Endometrial microvascular endothelial cells (primary cell): ENCODE measurements around the gene BMPR1A. TPM values are rescaled to one million over a fixed set of nuclear protein-coding genes. Genes with fewer than 3 reads are reported as not detected.

ENCODE experiments used
- in situ Hi-C: cut with HindIII; loops from 2 replicates; pipeline ENCODE4 v1.10.0; 2017; ENCODE audit warnings: low sequenced_read_pairs, low pct_unique_long_range_greater_than_20kb; ENCODE audit errors: inconsistent ontology term
- total RNA-seq: library from RNA; depleted of rRNA; stranded (reverse); fragments of >200 nt; gene quantifications from one replicate; pipeline ENCODE4 v1.2.3, GENCODE V29; 2015; ENCODE audit errors: inconsistent ontology term

BMPR1A gene
- total RNA-seq, 1 donor from 2014 or later, result 0.28 TPM

- in situ Hi-C loops, result no loop called here
Measured at GRCh38 chr10:86957471-86958115, 201.2 kb downstream of the BMPR1A start, which contains the start of gene MMRN2. TSS of gene MMRN2 (minus strand) at chr10:86957615. CDS start at chr10:86957541, 74 bp downstream.

DNA sequence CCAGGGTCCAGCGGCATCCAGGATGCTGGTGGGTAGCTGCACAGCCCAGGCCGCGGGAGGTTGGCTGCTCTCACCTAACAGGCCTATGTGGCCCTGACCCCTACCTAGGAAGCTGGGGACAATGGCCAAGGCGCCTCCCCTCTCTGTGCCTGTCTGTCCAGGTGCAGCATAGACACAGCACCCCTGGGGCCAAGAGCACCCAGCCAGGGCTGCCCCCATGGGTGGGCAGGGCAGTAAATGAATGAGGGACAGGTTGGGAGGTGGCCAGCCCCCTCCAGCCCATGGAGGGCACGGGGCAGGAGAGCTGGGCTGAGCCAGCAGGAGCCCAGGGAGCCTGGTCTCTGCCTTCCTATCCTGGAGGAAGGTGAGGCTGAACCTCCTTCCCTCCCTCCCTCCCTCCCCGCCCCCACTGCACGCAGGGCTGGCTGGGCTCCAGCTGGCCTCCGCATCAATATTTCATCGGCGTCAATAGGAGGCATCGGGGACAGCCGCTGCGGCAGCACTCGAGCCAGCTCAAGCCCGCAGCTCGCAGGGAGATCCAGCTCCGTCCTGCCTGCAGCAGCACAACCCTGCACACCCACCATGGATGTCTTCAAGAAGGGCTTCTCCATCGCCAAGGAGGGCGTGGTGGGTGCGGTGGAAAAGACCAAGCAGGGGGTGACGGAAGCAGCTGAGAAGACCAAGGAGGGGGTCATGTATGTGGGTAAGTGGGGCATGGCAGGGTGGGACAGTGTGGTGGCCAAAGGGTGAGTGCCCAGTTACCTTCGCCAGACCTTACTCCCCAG is 201.9 kb downstream of the BMPR1A start, which contains the start of gene SNCG:
Gene SNCG, plus strand, starts transcription at position 484 of the 785 bp plus-strand sequence. Its CDS starts 99 bp downstream, at position 583.
- in situ Hi-C loops, result no loop called here

DNA sequence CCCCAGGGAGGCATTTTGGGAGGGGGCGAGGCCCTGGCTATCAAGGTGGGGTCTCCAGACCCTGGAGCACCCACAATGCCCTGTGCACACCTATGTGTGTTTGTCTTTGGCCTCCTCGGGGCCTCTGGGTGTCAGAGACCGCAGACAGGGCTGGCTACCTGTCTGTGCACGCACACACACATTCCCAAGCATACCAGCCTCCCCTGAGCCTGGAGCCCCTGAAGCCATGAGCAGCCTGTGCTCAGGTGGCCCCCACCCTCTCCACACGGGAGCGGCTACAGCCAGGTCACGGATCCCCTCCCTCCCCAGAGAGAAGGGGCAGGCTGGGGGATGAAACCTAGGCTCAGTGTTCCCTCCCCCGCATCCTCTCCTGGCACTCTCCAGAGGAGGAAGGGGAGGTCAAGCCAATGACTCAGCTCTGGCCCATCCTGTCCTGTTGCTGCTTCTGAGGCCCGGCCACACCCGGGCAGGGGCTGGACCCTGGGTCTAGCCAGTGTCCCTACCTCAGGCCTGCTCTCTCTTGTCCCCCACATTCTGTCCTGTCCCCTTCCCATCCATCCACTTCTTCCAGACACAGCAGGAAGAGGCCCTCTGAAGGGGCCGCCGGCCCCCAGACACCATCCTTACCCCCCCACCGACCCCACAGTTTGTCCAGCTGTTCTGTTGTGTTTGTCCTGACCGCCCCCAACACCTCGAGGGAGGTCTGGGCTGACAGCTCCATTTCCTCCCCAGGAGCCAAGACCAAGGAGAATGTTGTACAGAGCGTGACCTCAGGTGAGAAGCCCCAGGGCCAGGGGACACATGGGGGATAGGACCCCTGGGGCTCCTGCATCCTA is 202.7 kb downstream of the BMPR1A start:
- in situ Hi-C loops, result no loop called here

DNA sequence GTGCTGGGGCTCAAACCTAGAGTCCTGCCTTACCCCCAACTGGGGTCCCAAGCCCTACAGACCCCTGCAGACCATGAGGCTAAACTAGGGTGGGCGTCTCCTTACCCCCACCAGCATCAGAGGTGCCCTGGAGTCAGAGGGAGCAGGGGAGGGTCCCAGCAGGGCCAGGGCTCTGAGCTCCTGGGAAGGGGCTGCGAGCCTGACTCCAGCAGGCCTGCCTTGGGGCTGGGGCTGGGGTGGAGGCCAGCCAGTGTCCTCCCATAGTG is 203.3 kb downstream of the BMPR1A start:
- in situ Hi-C loops, result no loop called here

DNA sequence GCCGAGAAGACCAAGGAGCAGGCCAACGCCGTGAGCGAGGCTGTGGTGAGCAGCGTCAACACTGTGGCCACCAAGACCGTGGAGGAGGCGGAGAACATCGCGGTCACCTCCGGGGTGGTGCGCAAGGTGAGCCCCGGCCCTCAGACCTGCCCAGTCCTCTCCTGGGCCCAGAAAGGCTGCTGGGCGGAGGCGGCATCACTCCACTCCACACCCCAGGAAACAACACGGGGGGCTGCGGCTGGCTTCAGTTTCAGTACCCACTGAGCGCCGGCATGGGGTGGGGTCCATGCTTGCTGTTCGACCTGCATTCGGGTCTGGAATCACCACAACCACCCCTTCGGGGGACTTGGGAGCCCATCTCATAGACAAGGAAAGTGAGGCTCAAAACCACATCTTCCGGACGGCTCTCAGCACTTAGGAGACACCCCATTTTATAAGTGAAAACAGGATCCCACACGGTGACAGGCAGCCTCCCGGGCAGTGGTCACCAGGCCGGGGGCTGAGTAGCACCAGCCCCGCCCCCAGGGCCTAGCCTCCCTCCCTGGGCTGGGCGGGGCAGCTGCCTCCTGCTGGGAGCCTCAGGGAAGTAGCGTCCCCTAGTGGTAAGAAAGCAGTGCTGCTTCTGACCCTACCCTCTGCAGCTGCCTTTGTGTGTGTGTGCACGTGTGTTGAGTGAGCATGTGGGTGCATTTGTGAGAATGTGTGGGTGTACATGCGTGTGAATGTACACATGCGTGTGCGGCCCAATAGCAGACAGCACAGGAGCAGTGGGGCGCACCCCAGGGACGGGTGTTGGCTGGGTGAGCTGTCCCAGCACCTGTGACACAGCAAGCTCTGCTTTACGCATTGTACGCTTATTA is 203.8 kb downstream of the BMPR1A start:
- in situ Hi-C loops, result no loop called here

DNA sequence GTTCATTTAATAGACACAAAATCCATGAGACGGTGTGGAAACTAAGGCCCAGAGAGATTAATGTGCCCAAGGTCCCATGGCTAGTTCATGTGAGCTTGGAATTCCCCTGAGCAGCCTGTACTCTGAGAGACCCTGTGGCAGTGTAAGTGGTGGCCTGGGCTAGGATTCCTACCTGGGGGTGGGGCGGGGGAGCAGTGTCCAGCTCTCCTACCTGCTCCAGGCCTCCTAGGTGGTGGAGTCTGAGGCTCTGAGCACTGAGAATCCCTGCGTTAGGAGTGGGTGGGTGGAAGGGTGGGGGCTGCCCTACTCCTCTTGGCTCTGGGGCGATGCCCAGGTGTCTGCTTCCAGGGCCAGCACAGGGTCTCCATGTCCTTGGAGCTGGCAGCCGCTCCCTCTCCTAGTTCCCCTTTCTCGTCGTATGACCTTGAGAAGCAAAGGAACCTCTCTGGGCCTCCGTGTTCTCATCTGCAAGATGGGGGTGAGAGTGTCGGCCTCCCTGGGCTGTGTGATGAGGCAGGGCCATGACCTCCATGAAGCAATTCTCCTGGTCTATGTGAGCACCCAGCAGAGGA is 204.5 kb downstream of the BMPR1A start:
- in situ Hi-C loops, result no loop called here

GRCh38 chr10:86961481-86962091 is 205.2 kb downstream of the BMPR1A start:
- in situ Hi-C loops, result no loop called here

DNA sequence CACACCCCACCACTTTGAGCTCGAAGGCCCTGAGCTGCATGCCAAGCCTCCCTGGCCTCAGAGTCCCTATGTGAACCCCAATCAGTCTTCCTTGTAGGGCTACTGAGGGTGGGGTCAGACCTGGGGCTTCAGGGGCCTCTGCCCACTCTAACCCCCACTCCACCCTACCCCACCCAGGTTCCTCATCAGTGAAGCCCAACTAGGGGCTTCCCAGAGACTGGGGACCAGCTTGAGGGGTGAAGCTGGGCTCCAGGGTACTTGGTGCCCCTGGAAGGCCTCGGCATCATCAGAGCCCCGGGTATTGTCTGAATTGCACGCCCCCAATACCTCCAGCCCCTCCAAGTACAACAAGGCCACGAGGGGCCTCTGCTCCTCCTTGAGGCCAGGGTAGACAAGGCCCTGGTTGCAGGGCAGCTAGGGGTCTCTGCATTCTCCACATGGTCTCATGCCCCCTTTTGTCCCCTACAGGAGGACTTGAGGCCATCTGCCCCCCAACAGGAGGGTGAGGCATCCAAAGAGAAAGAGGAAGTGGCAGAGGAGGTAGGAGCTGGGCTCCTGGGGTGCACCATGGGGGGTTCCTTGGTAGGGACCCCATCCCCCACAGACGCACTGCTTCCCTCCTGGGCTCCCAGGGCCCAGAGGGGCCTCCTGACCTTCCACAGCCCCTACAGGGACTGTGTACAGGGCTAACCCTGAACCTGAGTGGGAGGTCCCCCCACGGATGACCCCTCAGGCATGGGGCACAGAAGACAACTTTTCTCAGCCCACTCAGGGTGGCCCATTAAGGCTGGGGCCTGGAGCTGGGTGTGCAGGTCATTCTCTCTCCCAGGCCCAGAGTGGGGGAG is 205.9 kb downstream of the BMPR1A start:
- in situ Hi-C loops, result no loop called here

DNA sequence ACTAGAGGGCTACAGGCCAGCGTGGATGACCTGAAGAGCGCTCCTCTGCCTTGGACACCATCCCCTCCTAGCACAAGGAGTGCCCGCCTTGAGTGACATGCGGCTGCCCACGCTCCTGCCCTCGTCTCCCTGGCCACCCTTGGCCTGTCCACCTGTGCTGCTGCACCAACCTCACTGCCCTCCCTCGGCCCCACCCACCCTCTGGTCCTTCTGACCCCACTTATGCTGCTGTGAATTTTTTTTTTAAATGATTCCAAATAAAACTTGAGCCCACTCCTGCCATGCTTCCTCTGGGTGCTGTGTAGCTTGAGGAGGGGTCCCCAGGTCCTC is 206.5 kb downstream of the BMPR1A start:
- in situ Hi-C loops, result no loop called here

DNA sequence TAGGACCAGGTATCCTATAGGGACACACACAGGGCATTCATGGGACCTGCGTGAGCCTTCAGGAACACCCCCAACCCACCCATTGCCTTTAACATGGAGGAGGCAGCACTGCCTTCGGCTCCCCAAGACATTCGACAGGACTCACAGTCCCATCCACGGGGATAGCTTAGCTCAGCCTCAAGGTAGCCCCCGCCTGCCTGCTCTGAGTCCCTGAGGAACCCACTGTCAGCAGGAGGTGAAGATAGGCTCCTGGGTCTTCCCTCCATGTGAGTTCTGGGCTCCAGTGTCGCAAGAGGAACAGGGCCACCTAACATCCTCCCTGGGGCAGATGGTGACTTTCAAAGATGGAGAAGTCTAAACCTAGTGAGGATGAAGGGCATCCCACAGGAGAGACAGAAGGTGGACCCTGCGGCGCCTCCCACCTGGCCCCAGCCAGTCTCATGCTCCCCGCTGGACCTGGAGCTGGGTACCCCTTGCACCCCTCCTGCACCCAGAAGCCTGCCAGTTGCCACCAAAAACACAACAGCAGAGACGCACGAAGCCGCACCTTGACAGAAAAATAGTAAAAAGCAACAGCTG is 207.0 kb downstream of the BMPR1A start:
- in situ Hi-C loops, result no loop called here

DNA sequence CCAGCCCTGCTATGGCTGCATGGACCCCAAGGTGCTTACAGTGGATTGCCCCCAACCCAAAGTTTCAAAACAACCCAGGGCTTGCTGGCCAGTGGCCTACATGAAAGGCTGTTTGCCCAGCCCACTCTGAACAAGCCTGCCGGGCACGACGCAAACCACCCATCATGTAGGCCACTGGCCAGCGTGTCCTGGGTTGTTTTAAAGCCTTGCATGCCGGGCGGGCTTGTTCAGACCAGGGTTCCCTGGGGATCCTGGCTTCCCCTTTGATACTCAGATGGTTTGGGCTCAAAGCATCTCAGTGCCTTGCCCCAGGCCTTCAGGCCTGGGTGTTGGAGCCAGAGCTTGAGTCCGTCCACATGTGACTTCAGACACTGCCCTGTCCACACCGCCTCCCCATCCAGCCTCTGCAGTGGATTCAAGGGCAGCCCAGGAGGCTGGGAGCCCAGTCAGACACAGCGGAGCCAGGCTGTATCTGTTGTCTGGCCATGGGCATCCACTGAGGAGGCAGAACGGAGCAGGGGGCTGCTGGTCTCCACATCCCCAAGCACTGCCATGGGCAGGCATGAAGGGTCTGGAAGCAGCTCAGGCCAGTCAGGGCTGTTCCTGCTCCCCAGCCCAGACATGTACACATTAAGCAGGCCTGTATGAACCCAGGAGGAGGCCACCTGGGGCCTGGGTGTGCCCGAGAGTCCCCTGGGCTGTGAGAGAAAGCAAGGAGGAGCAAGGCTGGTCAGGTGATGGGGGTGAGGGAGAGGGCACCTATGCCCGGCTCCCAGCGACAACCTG is 207.8 kb downstream of the BMPR1A start:
- in situ Hi-C loops, result no loop called here

- in situ Hi-C loops, result no loop called here
Measured at GRCh38 chr10:86964847-86965190, 208.4 kb downstream of the BMPR1A start.

GRCh38 chr10:86965986-86966654 is 209.7 kb downstream of the BMPR1A start:
- in situ Hi-C loops, result no loop called here

DNA sequence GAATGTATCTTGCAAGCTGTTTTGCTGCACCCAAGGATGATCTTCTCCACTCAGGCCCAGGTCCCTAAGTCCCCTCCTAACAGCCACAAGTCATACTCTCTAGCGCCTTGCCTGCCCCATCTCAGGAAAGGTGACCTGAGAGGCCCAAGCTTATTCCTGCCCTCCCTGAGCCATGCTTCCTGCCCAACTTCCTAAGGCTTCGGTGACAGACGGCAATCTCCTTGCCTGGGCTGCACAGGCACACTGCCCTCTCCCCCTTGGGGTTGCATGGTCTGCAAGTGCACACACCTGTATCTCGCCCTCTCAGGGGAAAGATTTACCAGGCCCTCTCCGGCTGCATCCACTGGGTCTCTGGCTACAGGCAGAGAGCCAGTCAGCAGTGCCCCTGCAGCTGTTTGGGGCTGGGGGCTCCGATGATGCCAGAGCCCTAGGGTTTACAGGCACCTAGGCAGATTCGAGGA is 211.1 kb downstream of the BMPR1A start:
- in situ Hi-C loops, result no loop called here

GRCh38 chr10:86968271-86968993 is 212.0 kb downstream of the BMPR1A start, which contains the start of gene ADIRF:
TSS of gene ADIRF (plus strand) at chr10:86968482. CDS start at chr10:86968545, 63 bp downstream.
- in situ Hi-C loops, result no loop called here
